ENCODE measurements around the gene KDM4B.

KDM4B gene

GRCh38 chr19:5115351-5115750 is 146.4 kb downstream of the KDM4B start:
- no peak for TF ChIP-seq CTCF (IDR thresholded peaks at IDR 0.05; ENCODE audit: insufficient read depth, missing control alignments)
- no peak for FAIRE-seq
- DNase-seq (ENCODE audit: insufficient read length, low spot score) = no peak

GRCh38 chr19:5115771-5116202 is 146.9 kb downstream of the KDM4B start:
- DNase-seq (ENCODE audit: insufficient read length, low spot score) = no peak
- no peak for FAIRE-seq
- TF ChIP-seq CTCF (IDR thresholded peaks at IDR 0.05; ENCODE audit: insufficient read depth, missing control alignments) = no peak

DNA sequence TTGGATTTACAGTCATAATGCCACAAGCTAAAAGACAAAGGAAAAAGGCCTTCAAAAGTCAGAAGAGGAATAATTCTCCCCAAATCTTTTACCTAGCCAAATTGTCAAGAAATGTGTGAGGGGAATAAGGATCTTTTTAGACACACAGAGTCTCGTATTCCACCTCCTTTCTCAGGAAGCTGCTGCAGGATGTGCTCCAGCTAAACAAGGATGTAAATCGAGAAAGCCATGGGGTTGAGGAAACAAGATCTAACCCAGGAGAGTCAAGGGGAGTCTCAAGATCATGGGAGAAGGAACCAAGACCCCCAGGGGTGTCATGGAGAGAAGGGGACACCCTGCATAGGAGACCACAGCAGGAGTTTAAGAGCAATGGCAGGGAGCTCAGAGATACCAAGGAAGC is 147.4 kb downstream of the KDM4B start:
- FAIRE-seq (no peak), DNase-seq (ENCODE audit: insufficient read length, low spot score) (no peak)
- TF ChIP-seq CTCF (IDR thresholded peaks at IDR 0.05; ENCODE audit: insufficient read depth, missing control alignments) = no peak

- no peak for DNase-seq (ENCODE audit: insufficient read length, low spot score)
- TF ChIP-seq CTCF (IDR thresholded peaks at IDR 0.05; ENCODE audit: insufficient read depth, missing control alignments) = no peak
- no peak for FAIRE-seq
Observed at GRCh38 chr19:5117421-5117820, 148.5 kb downstream of the KDM4B start.

DNA sequence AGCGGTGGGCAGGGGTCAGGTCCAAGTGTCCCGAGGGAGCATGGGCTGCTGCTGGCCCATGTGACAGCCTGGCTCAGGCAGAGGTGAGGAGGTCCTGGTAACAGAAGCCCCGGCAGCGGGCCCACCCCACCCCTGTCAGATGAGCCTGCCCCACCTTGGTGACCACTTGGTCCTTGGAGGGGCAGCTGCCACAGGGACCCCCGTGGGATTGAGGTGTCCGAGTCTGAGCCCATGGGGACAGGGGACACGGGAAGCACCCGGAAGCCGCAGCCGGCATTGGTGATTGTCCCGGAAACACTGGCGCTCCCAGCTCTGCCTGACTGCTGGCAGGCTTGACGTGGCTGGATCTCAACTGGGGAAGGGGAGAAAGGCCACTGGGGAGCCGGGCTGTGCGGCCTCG is 149.1 kb downstream of the KDM4B start:
- no peak for DNase-seq (ENCODE audit: insufficient read length, low spot score)
- no peak for TF ChIP-seq CTCF (IDR thresholded peaks at IDR 0.05; ENCODE audit: insufficient read depth, missing control alignments)
- FAIRE-seq = no peak

DNA sequence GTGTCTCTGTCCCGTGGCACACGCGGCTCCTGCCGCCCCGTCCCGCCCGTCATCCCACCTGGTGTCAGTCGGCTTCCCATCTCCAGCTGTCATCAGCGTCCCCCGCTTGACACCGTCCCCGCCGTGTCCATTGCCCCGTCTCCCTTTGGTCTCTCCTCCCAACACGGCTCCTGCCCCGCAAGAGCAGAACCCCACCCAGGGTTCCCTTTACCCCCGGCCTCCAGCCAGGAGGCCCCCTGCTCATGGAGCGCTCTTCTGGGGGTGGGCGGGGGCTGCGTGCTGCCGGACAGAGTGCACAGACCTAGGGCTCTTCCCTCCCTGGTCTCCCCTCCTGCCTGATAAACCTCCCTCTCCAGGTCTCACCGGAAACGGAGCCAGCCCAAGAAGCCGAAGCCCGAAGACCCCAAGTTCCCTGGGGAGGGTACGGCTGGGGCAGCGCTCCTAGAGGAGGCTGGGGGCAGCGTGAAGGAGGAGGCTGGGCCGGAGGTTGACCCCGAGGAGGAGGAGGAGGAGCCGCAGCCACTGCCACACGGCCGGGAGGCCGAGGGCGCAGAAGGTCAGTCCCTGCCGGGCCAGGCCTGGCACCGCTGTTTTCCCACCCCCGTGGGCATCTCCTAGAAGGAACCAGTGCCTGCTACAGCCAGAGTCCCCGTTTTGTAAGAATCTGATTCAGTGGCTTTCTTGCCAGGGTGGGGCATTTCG is 150.5 kb downstream of the KDM4B start:
- no peak for TF ChIP-seq CTCF (IDR thresholded peaks at IDR 0.05; ENCODE audit: insufficient read depth, missing control alignments)
- FAIRE-seq = no peak
- DNase-seq (ENCODE audit: insufficient read length, low spot score) = no peak

DNA sequence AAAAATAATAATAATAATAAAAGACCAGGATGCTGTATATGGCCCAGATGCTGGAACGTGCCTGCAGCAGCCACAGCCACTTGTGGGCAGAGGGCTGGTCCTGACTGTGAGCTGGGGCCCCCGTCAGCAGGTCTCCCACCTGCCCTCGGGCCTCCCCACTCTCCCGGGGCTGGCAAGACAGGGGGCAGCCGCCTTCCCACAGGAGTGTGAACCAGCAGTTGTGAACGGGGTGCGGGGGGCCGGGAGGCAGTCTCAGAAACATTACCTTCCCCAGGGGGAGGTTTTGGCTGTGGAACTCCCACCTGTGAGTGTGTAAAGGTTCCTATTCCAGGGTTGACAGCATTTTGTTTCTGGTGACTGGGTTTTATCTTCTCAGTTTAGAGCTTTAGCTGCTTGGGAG is 151.4 kb downstream of the KDM4B start:
- FAIRE-seq (no peak), DNase-seq (ENCODE audit: insufficient read length, low spot score) (no peak)
- TF ChIP-seq CTCF (IDR thresholded peaks at IDR 0.05; ENCODE audit: insufficient read depth, missing control alignments) = no peak

Data from D721Med (cell line).